Muscle of leg (tissue), 11 donors: ENCODE measurements around the gene RGPD4. TPM values are rescaled to one million over a fixed set of nuclear protein-coding genes. Genes with fewer than 3 reads are reported as not detected.
"Not testable (repeated sequence)": the region's sequence is repeated elsewhere in the genome, so short reads cannot be mapped to it uniquely, and the experiment has no call there.

Experiments used
- DNase-seq: peaks from one replicate; pipeline ENCODE4 v3.0.0; 2013
- H3K27ac ChIP-seq: one replicate; pipeline ENCODE4 v1.5.1; 2013; ENCODE audit warnings: mild to moderate bottlenecking, low read length, control low read depth
- H3K27me3 ChIP-seq: one replicate; pipeline ENCODE4 v1.6.1; 2013; ENCODE audit warnings: low read length; ENCODE audit not compliant: control insufficient read depth, insufficient read depth
- H3K36me3 ChIP-seq: one replicate; pipeline ENCODE4 v1.6.1; 2013; ENCODE audit warnings: low read length; ENCODE audit not compliant: control insufficient read depth, insufficient read depth
- H3K4me1 ChIP-seq: one replicate; pipeline ENCODE4 v1.6.1; 2013; ENCODE audit warnings: low read length; ENCODE audit not compliant: control insufficient read depth, insufficient read depth
- H3K4me3 ChIP-seq: one replicate; pipeline ENCODE4 v1.5.1; 2013; ENCODE audit warnings: low read length, control low read depth
- H3K9me3 ChIP-seq: replicated peaks from 2 replicates; pipeline ENCODE4 v1.6.1; 2013; ENCODE audit warnings: low read depth, low read length; ENCODE audit not compliant: control insufficient read depth
- WGBS: methylation state at CpG from one replicate; pipeline ENCODE4 v1.1.5; 2013; ENCODE audit warnings: missing lambda C conversion rate; ENCODE audit not compliant: insufficient coverage; 5-methylcytosine and 5-hydroxymethylcytosine counted together
- polyA plus RNA-seq, 8 donors: library from polyadenylated mRNA; unstranded; fragments of 120-200 nt; gene quantifications; one replicate each; pipeline versions ENCODE4 v1.2.1 to v1.2.3, GENCODE V29; 2013; ENCODE audit warnings: inconsistent platforms in 1 of 8, low replicate concordance in 1 of 8; ENCODE audit not compliant: insufficient read length in 8 of 8, insufficient read depth in 1 of 8
- total RNA-seq: library from RNA; stranded (reverse); fragments of 120-200 nt; gene quantifications from one replicate; pipeline ENCODE4 v1.2.4, GENCODE V29; 2013

Gene RGPD4
- total and polyA plus RNA-seq, 9 donors: 0.03 to 0.17 (median 0.09) TPM; not detected in 1

GRCh38 chr2:107810734-107811133 lies 16.0 kb upstream of the RGPD4 start:
- DNase-seq: no peak
- Histone ChIP-seq H3K36me3 (no peaks in the 10 kb centered on the region), H3K27ac (no peak overlapping the region), H3K27me3 (no peaks in the 10 kb centered on the region), H3K4me3 (no peak overlapping the region), H3K9me3 (no peaks in the 10 kb centered on the region), H3K4me1 (peaks cover 11% of the 10 kb centered on the region)
- 44% methylated on average over 1 of the region's 1 CpG for WGBS

- Histone ChIP-seq H3K27me3 (no peaks in the 10 kb centered on the region), H3K36me3 (no peaks in the 10 kb centered on the region), H3K9me3 (no peaks in the 10 kb centered on the region), H3K4me1 (peaks cover 11% of the 10 kb centered on the region), H3K27ac (no peak overlapping the region), H3K4me3 (no peak overlapping the region)
- DNase-seq: no peak
- no CpG with 5 or more reads among the region's 2 CpGs for WGBS
These were observed 15.3 kb upstream of the RGPD4 start for GRCh38 chr2:107811411-107811810.

- no peaks in the 10 kb centered on the region for H3K9me3 ChIP-seq
- WGBS: 75% methylated on average over 2 of the region's 5 CpGs
- no peak overlapping the region for H3K4me3 ChIP-seq
- no peaks in the 10 kb centered on the region for H3K36me3 ChIP-seq
- peaks cover 11% of the 10 kb centered on the region for H3K4me1 ChIP-seq
- H3K27me3 ChIP-seq: no peaks in the 10 kb centered on the region
- H3K27ac ChIP-seq: no peak overlapping the region
- no peak for DNase-seq
These were observed 14.7 kb upstream of the RGPD4 start for GRCh38 chr2:107812006-107812405.

GRCh38 chr2:107817378-107817777 lies 9.3 kb upstream of the RGPD4 start:
- no peaks in the 10 kb centered on the region for H3K36me3 ChIP-seq
- WGBS: no CpG with 5 or more reads among the region's 5 CpGs
- H3K4me1 ChIP-seq: no peaks in the 10 kb centered on the region
- no peaks in the 10 kb centered on the region for H3K9me3 ChIP-seq
- peak; percentile 46 for DNase-seq
- H3K27me3 ChIP-seq: no peaks in the 10 kb centered on the region
- no peak overlapping the region for H3K27ac ChIP-seq
- no peak overlapping the region for H3K4me3 ChIP-seq

- DNase-seq: no peak
- no peak overlapping the region for H3K27ac ChIP-seq
- 89% methylated on average over 3 of the region's 4 CpGs for WGBS
- no peaks in the 10 kb centered on the region for H3K4me1 ChIP-seq
- H3K4me3 ChIP-seq: no peak overlapping the region
- H3K9me3 ChIP-seq: no peaks in the 10 kb centered on the region
- no peaks in the 10 kb centered on the region for H3K27me3 ChIP-seq
- no peaks in the 10 kb centered on the region for H3K36me3 ChIP-seq
These were observed 4.4 kb upstream of the RGPD4 start for GRCh38 chr2:107822302-107822701.

GRCh38 chr2:107824451-107825205 lies 2.1 kb upstream of the RGPD4 start:
- DNase-seq: no peak
- H3K4me3 ChIP-seq: no peak overlapping the region
- no peaks in the 10 kb centered on the region for H3K36me3 ChIP-seq
- no peaks in the 10 kb centered on the region for H3K9me3 ChIP-seq
- H3K27me3 ChIP-seq: no peaks in the 10 kb centered on the region
- no peak overlapping the region for H3K27ac ChIP-seq
- WGBS: no CpG with 5 or more reads among the region's 2 CpGs
- H3K4me1 ChIP-seq: no peaks in the 10 kb centered on the region

GRCh38 chr2:107825206-107825563 lies 1.5 kb upstream of the RGPD4 start:
- no peaks in the 10 kb centered on the region for H3K4me1 ChIP-seq
- no peaks in the 10 kb centered on the region for H3K36me3 ChIP-seq
- no CpG with 5 or more reads among the region's 2 CpGs for WGBS
- no peaks in the 10 kb centered on the region for H3K27me3 ChIP-seq
- DNase-seq: no peak
- no peaks in the 10 kb centered on the region for H3K9me3 ChIP-seq
- H3K4me3 ChIP-seq: no peak overlapping the region
- H3K27ac ChIP-seq: no peak overlapping the region

- not testable (repeated sequence) for H3K36me3 ChIP-seq, DNase-seq, H3K9me3 ChIP-seq, H3K4me3 ChIP-seq, H3K4me1 ChIP-seq, H3K27ac ChIP-seq, H3K27me3 ChIP-seq
- WGBS: 99% methylated on average over 24 of the region's 46 CpGs
These were observed 2.8 kb downstream of the RGPD4 start for GRCh38 chr2:107829514-107829913.

GRCh38 chr2:107833152-107833551 lies 6.5 kb downstream of the RGPD4 start:
- H3K4me1 ChIP-seq, H3K36me3 ChIP-seq: not testable (repeated sequence)
- WGBS: no CpG with 5 or more reads among the region's 2 CpGs

GRCh38 chr2:107833618-107834017 lies 6.9 kb downstream of the RGPD4 start:
- H3K36me3 ChIP-seq, DNase-seq, H3K27ac ChIP-seq, H3K4me1 ChIP-seq, H3K4me3 ChIP-seq, H3K27me3 ChIP-seq, H3K9me3 ChIP-seq: not testable (repeated sequence)
- no CpG with 5 or more reads among the region's 11 CpGs for WGBS

More at GRCh38 chr2:107833152-107833551, 6.5 kb downstream of the RGPD4 start:
- H3K9me3 ChIP-seq, H3K27me3 ChIP-seq, H3K4me3 ChIP-seq, H3K27ac ChIP-seq, DNase-seq: not testable (repeated sequence)

GRCh38 chr2:107916121-107916520 lies 89.4 kb downstream of the RGPD4 start:
- not testable (repeated sequence) for H3K4me1 ChIP-seq, H3K36me3 ChIP-seq, H3K4me3 ChIP-seq, DNase-seq, H3K27ac ChIP-seq, H3K27me3 ChIP-seq, H3K9me3 ChIP-seq
- WGBS: no CpG with 5 or more reads among the region's 2 CpGs
